Activated B cell treated with CpG ODN at 0.5 μM for 24 hours (primary cell): ENCODE measurements around the gene GALT. TPM values are rescaled to one million over a fixed set of nuclear protein-coding genes. Genes with fewer than 3 reads are reported as not detected.
"Not testable (repeated sequence)": the region's sequence is repeated elsewhere in the genome, so short reads cannot be mapped to it uniquely, and the experiment has no call there.

ENCODE experiments used
- ATAC-seq: fragments of 200-7000 bp; cut with Tn5 transposase; one replicate; pipeline ENCODE4 v1.10.0; 2021; ENCODE audit warnings: low read depth, mild to moderate bottlenecking, moderate library complexity
- CTCF ChIA-PET: fragments of 350-600 bp; sonication (Branson Sonifier 250); formaldehyde crosslinking; loops from one replicate; lab custom pipeline; 2021; ENCODE audit warnings: antibody characterized with exemption; lab: Charles Lee
- POLR2A ChIA-PET: fragments of 350-600 bp; sonication (Branson Sonifier 250); formaldehyde crosslinking; loops from one replicate; lab custom pipeline; 2021; ENCODE audit warnings: antibody characterized with exemption; lab: Charles Lee
- DNase-seq: peaks from one replicate; pipeline ENCODE4 v3.0.0; 2022
- H3K27ac Mint-ChIP-seq: one replicate; pipeline ENCODE4 v1.8.0; 2020; ENCODE audit warnings: mixed read lengths
- H3K27me3 Mint-ChIP-seq: one replicate; pipeline ENCODE4 v1.8.0; 2021; ENCODE audit warnings: mixed read lengths
- H3K36me3 Mint-ChIP-seq: one replicate; pipeline ENCODE4 v1.8.0; 2021; ENCODE audit warnings: low read depth, mixed read lengths
- H3K4me1 Mint-ChIP-seq: one replicate; pipeline ENCODE4 v1.8.0; 2021; ENCODE audit warnings: mixed read lengths
- H3K4me3 Mint-ChIP-seq: one replicate; pipeline ENCODE4 v1.8.0; 2020; ENCODE audit warnings: mild to moderate bottlenecking, mixed read lengths
- H3K9me3 Mint-ChIP-seq: one replicate; pipeline ENCODE4 v1.8.0; 2020; ENCODE audit warnings: mixed read lengths
- intact Hi-C: fragments of 100-400 bp; cut with micrococcal nuclease; formaldehyde crosslinking; loops from one replicate; pipeline ENCODE4 v1.15.1; 2024
- total RNA-seq: library from RNA; stranded (reverse); gene quantifications from 2 replicates; pipeline ENCODE4 v1.2.3, GENCODE V29; 2022
- TF ChIP-seq, protein P1 (sequence below): fragments of 200-600 bp; IDR thresholded peaks from one replicate; pipeline ENCODE4 v1.8.0; 2022; ENCODE audit warnings: antibody characterized with exemption, mild to moderate bottlenecking

Gene GALT
- total RNA-seq, 1 donor from 2014 or later, result 62.5 TPM

GRCh38 chr9:34635556-34635955 is 10.9 kb upstream of the GALT start:
- H3K4me3 Mint-ChIP-seq, result peak overlapping the region; percentile 48
- H3K4me1 Mint-ChIP-seq, result peaks cover 29% of the 10 kb centered on the region
- no peak for ATAC-seq
- no peak overlapping the region for H3K27ac Mint-ChIP-seq
- H3K36me3 Mint-ChIP-seq, result peaks cover 2% of the 10 kb centered on the region
- H3K9me3 Mint-ChIP-seq, result no peaks in the 10 kb centered on the region
- TF ChIP-seq, protein P1, sequence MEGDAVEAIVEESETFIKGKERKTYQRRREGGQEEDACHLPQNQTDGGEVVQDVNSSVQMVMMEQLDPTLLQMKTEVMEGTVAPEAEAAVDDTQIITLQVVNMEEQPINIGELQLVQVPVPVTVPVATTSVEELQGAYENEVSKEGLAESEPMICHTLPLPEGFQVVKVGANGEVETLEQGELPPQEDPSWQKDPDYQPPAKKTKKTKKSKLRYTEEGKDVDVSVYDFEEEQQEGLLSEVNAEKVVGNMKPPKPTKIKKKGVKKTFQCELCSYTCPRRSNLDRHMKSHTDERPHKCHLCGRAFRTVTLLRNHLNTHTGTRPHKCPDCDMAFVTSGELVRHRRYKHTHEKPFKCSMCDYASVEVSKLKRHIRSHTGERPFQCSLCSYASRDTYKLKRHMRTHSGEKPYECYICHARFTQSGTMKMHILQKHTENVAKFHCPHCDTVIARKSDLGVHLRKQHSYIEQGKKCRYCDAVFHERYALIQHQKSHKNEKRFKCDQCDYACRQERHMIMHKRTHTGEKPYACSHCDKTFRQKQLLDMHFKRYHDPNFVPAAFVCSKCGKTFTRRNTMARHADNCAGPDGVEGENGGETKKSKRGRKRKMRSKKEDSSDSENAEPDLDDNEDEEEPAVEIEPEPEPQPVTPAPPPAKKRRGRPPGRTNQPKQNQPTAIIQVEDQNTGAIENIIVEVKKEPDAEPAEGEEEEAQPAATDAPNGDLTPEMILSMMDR, result no peak
- peaks cover 3% of the 10 kb centered on the region for H3K27me3 Mint-ChIP-seq
- ChIA-PET CTCF (interaction anchor here (1.2 to 5.2 kb wide), 6 partner anchors 7 to 32 kb away, joined by 3 to 62 read pairs (median 16); partner anchors contain the start of genes DCTN3, GALT and RPP25L), POLR2A (interaction anchor here (0.6 to 5.5 kb wide), 3 partner anchors 15 to 253 kb away, joined by 4 to 44 read pairs (median 5); partner anchors contain the start of genes DCTN3 and RPP25L)
- DNase-seq, result no peak
- intact Hi-C loops, result loop anchor here (2.0 to 10.0 kb wide), 3 partner anchors 67 to 349 kb away; partner anchors contain the start of genes DNAJB5, KIF24 and NUDT2

- Mint-ChIP-seq H3K27me3 (no peaks in the 10 kb centered on the region), H3K4me1 (peaks cover 29% of the 10 kb centered on the region), H3K9me3 (no peaks in the 10 kb centered on the region), H3K27ac (peak overlapping the region; percentile 47), H3K4me3 (peak overlapping the region; percentile 87), H3K36me3 (peaks cover 2% of the 10 kb centered on the region)
- TF ChIP-seq, protein P1, result no peak
- ChIA-PET CTCF (interaction anchor here (1.0 to 5.2 kb wide), 4 partner anchors 10 to 233 kb away, joined by 3 to 62 read pairs (median 14); partner anchors contain the start of genes GALT and RPP25L), POLR2A (interaction anchor here (0.7 to 5.5 kb wide), 10 partner anchors 8 to 260 kb away, joined by 3 to 44 read pairs (median 6); partner anchors contain the start of genes DCTN3, FAM219A, GALT and MYORG)
- DNase-seq (no peak), ATAC-seq (peak; percentile 3)
- intact Hi-C loops, result loop anchor here (1.0 to 10.0 kb wide), 5 partner anchors 9 to 348 kb away; partner anchors contain the start of genes DNAJB5, GALT, KIF24 and NUDT2
These were observed 9.6 kb upstream of the GALT start for GRCh38 chr9:34636791-34637355.

DNA sequence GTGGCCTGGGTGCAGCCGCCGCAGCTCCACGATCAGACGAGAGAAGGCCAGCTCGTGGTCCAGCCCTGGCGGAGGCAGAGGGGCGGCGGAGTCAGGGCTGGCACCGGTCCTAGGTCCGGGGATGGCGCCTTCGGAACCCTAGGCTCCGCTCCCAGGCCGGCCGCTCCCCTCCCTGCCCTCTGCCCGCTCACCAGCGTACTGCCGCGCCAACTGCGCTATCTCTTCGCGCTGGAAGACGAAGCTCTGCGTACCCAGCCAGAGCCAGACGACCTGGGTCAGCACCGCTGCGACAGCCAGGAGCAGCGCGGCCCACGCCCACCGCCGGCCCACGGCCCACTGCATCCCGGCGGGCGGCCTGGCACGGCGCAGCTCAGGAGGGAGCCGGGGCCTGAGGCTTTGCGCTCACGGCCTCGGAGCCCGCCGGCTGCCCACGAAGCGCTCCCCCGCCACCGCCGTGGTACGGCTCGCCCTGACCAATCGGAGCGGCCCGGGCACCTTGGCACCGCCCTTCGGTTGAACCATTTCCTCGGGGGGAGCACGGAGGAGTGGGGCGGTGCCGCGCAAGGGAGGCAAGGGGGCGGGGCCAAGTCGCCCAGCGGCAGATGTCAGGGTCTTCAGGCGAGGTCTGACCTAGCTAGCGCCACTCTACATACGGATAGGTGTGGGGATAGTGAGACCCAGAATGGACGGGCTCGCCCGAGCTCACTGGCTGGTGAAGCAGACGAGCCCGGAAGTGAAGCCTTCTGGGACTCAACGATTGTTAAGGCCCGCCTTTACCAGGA is 8.9 kb upstream of the GALT start, which contains the start of gene SIGMAR1:
Gene SIGMAR1, minus strand, starts transcription at position 432 of the 782 bp plus-strand sequence. Its CDS starts 90 bp downstream, at position 342.
- H3K36me3 Mint-ChIP-seq, result peaks cover 2% of the 10 kb centered on the region
- ATAC-seq, result peak; percentile 95
- peak within 1 kb of the TSS; percentile 87 for H3K4me3 Mint-ChIP-seq
- no peaks in the 10 kb centered on the region for H3K9me3 Mint-ChIP-seq
- H3K4me1 Mint-ChIP-seq, result peaks cover 29% of the 10 kb centered on the region
- CTCF ChIA-PET, result interaction anchor here (1.0 to 5.2 kb wide), 4 partner anchors 9 to 34 kb away, joined by 4 to 62 read pairs (median 15); partner anchors contain the start of genes GALT and RPP25L
- intact Hi-C loops, result loop anchor here (1.0 to 10.0 kb wide), 6 partner anchors 9 to 347 kb away; partner anchors contain the start of genes DNAI1, DNAJB5, FAM219A and GALT
- DNase-seq, result peak; percentile 93
- no peaks in the 10 kb centered on the region for H3K27me3 Mint-ChIP-seq
- TF ChIP-seq, protein P1, result no peak
- H3K27ac Mint-ChIP-seq, result peak within 1 kb of the TSS; percentile 78
- POLR2A ChIA-PET, result interaction anchor here (0.6 to 5.5 kb wide), 14 partner anchors 8 to 1047 kb away, joined by 3 to 44 read pairs (median 5); partner anchors contain the start of genes ARID3C, DCTN3, FAM219A and GALT

- TF ChIP-seq, protein P1, result no peak
- Mint-ChIP-seq H3K36me3 (peaks cover 2% of the 10 kb centered on the region), H3K9me3 (no peaks in the 10 kb centered on the region), H3K27me3 (no peaks in the 10 kb centered on the region), H3K27ac (peak overlapping the region; percentile 78), H3K4me1 (peaks cover 29% of the 10 kb centered on the region), H3K4me3 (peak overlapping the region; percentile 87)
- intact Hi-C loops, result loop anchor here (1.0 to 10.0 kb wide), 3 partner anchors 180 to 347 kb away; partner anchors contain the start of genes DNAI1, DNAJB5, FAM219A and KIF24
- ChIA-PET CTCF (interaction anchor here (1.4 to 5.2 kb wide), 4 partner anchors 9 to 27 kb away, joined by 3 to 62 read pairs (median 15); partner anchors contain the start of genes GALT and RPP25L), POLR2A (interaction anchor here (0.6 to 5.5 kb wide), 12 partner anchors 9 to 1046 kb away, joined by 3 to 44 read pairs (median 6); partner anchors contain the start of genes ARID3C, DCTN3, FAM219A and GALT)
- DNase-seq (no peak), ATAC-seq (no peak)
These were observed 8.4 kb upstream of the GALT start for GRCh38 chr9:34638138-34638445.

DNA sequence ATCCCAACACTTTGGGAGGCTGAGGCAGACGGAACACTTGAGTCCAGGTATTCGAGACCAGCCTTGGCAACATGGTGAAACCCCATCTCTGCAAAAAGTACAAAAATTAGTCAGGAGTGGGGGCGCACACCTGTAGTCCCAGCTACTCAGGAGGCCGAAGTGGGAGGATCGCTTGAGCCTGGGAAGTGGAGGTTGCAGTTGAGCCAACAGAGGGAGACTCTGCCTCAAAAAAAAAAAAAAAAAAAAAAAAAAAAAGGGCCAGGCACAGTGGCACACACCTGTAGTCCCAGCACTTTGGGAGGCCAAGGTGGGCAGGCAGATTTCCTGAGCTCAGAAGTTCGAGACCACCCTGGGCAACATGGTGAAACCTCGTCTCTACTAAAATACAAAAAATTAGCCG is 7.2 kb upstream of the GALT start:
- intact Hi-C loops, result loop anchor here (5.0 to 10.0 kb wide), 2 partner anchors 312 to 345 kb away; partner anchors contain the start of genes DNAJB5, KIF24 and NUDT2
- not testable (repeated sequence) for H3K9me3 Mint-ChIP-seq, H3K4me3 Mint-ChIP-seq, H3K27me3 Mint-ChIP-seq, ATAC-seq, H3K27ac Mint-ChIP-seq, H3K36me3 Mint-ChIP-seq, DNase-seq
- ChIA-PET POLR2A (interaction anchor here (2.9 to 3.2 kb wide), 2 partner anchors 8 to 25 kb away, joined by 19 to 44 read pairs; partner anchors contain the start of gene GALT), CTCF (interaction anchor here (1.4 to 1.8 kb wide), 2 partner anchors 9 to 26 kb away, joined by 3 to 6 read pairs; no protein-coding TSS in a partner anchor)
- peaks cover 25% of the 10 kb centered on the region for H3K4me1 Mint-ChIP-seq
